HCT116 (cell line): ENCODE data around the gene DAAM1. TPM values are rescaled to one million over a fixed set of nuclear protein-coding genes. Genes with fewer than 3 reads are reported as not detected.

ENCODE experiments used
- ATAC-seq: fragments of 200-7000 bp; cut with Tn5 transposase; 2 replicates; pipeline ENCODE4 v1.9.1; 2020; ENCODE audit warnings: mild to moderate bottlenecking, moderate library complexity
- BruUV-seq: library from RNA; stranded (reverse); fragments of 400-500 nt; replicated peaks from 2 replicates; lab custom pipeline; 2021; lab: Mats Ljungman, UMichigan
- CTCF ChIA-PET: fragments of 300-600 bp; sonication (Branson Sonifier 250); formaldehyde crosslinking; loops from one replicate; lab custom pipeline; 2021; ENCODE audit warnings: antibody characterized with exemption; lab: Charles Lee
- POLR2A ChIA-PET: fragments of 300-600, 350-600 bp; sonication (Branson Sonifier 250); formaldehyde crosslinking; loops from one replicate; lab custom pipeline; 2021; ENCODE audit warnings: antibody characterized with exemption; lab: Charles Lee
- RAD21 ChIA-PET, 2 experiments: fragments of 300-600 bp; sonication (Branson Sonifier 250); formaldehyde crosslinking; loops; one replicate each; lab custom pipeline; 2023; ENCODE audit warnings: low total read pairs in 2 of 2; ENCODE audit not compliant: uncharacterized antibody in 2 of 2, unreplicated experiment in 2 of 2, low non-redundant PET in 1 of 2; lab: Charles Lee
- DNase-seq: peaks from one replicate; pipeline ENCODE4 v3.0.0-alpha.2; 2010; ENCODE audit warnings: low read depth, low spot score
- H2AFZ ChIP-seq: fragments of 200-600 bp; shearing (Covaris generic), sonication (generic); 2 replicates; pipeline ENCODE4 v1.6.1; 2017; ENCODE audit warnings: low read depth, mixed run types, mixed read lengths, antibody characterized with exemption, low read length; ENCODE audit not compliant: poor library complexity, severe bottlenecking
- H3K27ac ChIP-seq: 2 replicates; pipeline ENCODE4 v1.5.1; 2012; ENCODE audit warnings: low read depth, low read length
- H3K27me3 ChIP-seq: fragments of 200-600 bp; sonication (generic); 2 replicates; pipeline ENCODE4 v1.6.1; 2016; ENCODE audit warnings: mixed run types, low read length, mixed read lengths; ENCODE audit not compliant: insufficient read depth
- H3K36me3 ChIP-seq, 2 experiments: fragments of 200-500 bp in 1 of 2; fragments of 200-600 bp in 1 of 2; sonication (Bioruptor generic) in 1 of 2; sonication (generic) in 1 of 2; 2 replicates each; pipeline versions ENCODE4 v1.5.1 to v1.6.1; 2014 to 2016; ENCODE audit warnings: low read length in 2 of 2, inconsistent platforms in 1 of 2, mixed read lengths in 1 of 2, mixed run types in 1 of 2; ENCODE audit not compliant: insufficient read depth in 2 of 2, control insufficient read depth in 1 of 2
- H3K4me1 ChIP-seq, 2 experiments: fragments of 200-600 bp in 1 of 2; sonication (generic) in 1 of 2; 2 replicates each; pipeline versions ENCODE4 v1.5.1 to v1.6.1; 2012 to 2017; ENCODE audit warnings: low read length in 2 of 2, inconsistent platforms in 1 of 2, mild to moderate bottlenecking in 1 of 2, mixed read lengths in 1 of 2, mixed run types in 1 of 2, moderate library complexity in 1 of 2; ENCODE audit not compliant: insufficient read depth in 2 of 2, control insufficient read depth in 1 of 2
- H3K4me2 ChIP-seq: fragments of 200-600 bp; sonication (generic); 2 replicates; pipeline ENCODE4 v1.6.1; 2017; ENCODE audit warnings: mixed run types, low read length, mixed read lengths
- H3K4me3 ChIP-seq, 2 experiments: fragments of 200-600 bp in 1 of 2; sonication (generic) in 1 of 2; replicated peaks in 1 of 2; 2 replicates each; pipeline ENCODE4 v1.5.1; 2011 to 2016; ENCODE audit warnings: low read length in 2 of 2, control low read depth in 1 of 2, low read depth in 1 of 2, mild to moderate bottlenecking in 1 of 2, mixed read lengths in 1 of 2, mixed run types in 1 of 2
- H3K79me2 ChIP-seq: fragments of 200-600 bp; sonication (generic); 2 replicates; pipeline ENCODE4 v1.6.1; 2017; ENCODE audit warnings: mild to moderate bottlenecking, mixed run types, low read length, moderate library complexity, mixed read lengths; ENCODE audit not compliant: insufficient read depth
- H3K9ac ChIP-seq: fragments of 200-600 bp; sonication (generic); 2 replicates; pipeline ENCODE4 v1.6.1; 2016; ENCODE audit warnings: low read length, mixed read lengths
- H3K9me2 ChIP-seq: fragments of 200-600 bp; sonication (generic), shearing (Covaris generic); 2 replicates; pipeline ENCODE4 v1.6.1; 2017; ENCODE audit warnings: mixed run types, mild to moderate bottlenecking, moderate library complexity; ENCODE audit not compliant: insufficient read depth
- H3K9me3 ChIP-seq, 2 experiments: fragments of 200-500 bp in 1 of 2; fragments of 200-600 bp in 1 of 2; sonication (Bioruptor generic) in 1 of 2; sonication (generic) in 1 of 2; 2 replicates each; pipeline ENCODE4 v1.6.1; 2014 to 2017; ENCODE audit warnings: low read length in 2 of 2, mixed read lengths in 2 of 2, inconsistent platforms in 1 of 2, low read depth in 1 of 2, mild to moderate bottlenecking in 1 of 2, mixed run types in 1 of 2, moderate library complexity in 1 of 2; ENCODE audit not compliant: control insufficient read depth in 1 of 2, insufficient read depth in 1 of 2
- H4K20me1 ChIP-seq: fragments of 200-600 bp; sonication (generic), shearing (Covaris generic); 2 replicates; pipeline ENCODE4 v1.6.1; 2017; ENCODE audit warnings: mixed run types, mild to moderate bottlenecking, moderate library complexity; ENCODE audit not compliant: insufficient read depth
- ATF3 ChIP-seq: IDR thresholded peaks from 2 replicates; pipeline ENCODE4 v1.6.1; 2012
- CBX3 ChIP-seq: IDR thresholded peaks from 2 replicates; pipeline ENCODE4 v1.6.1; 2012; ENCODE audit warnings: low read depth
- EGR1 ChIP-seq: IDR thresholded peaks from 2 replicates; pipeline ENCODE4 v1.6.1; 2012; ENCODE audit warnings: low read depth
- ELF1 ChIP-seq: IDR thresholded peaks from 2 replicates; pipeline ENCODE4 v1.6.1; 2012; ENCODE audit warnings: low read depth, borderline replicate concordance
- EZH2phosphoT487 ChIP-seq: fragments of 200-600 bp; IDR thresholded peaks from 2 replicates; pipeline ENCODE4 v1.6.1; 2018; ENCODE audit warnings: antibody characterized with exemption, borderline replicate concordance
- FOSL1 ChIP-seq: IDR thresholded peaks from 2 replicates; pipeline ENCODE4 v1.6.1; 2012; ENCODE audit warnings: low read depth
- JUND ChIP-seq: IDR thresholded peaks from 2 replicates; pipeline ENCODE4 v1.6.1; 2012
- MAX ChIP-seq: IDR thresholded peaks from 2 replicates; pipeline ENCODE4 v1.6.1; 2012
- POLR2A ChIP-seq: IDR thresholded peaks from 2 replicates; pipeline ENCODE4 v1.7.0; 2011; ENCODE audit warnings: borderline replicate concordance; ENCODE audit not compliant: insufficient read depth, insufficient read length; ENCODE audit errors: extremely low read depth
- RAD21 ChIP-seq: IDR thresholded peaks from 2 replicates; pipeline ENCODE4 v1.6.1; 2012; ENCODE audit warnings: low read depth, mild to moderate bottlenecking
- SIN3A ChIP-seq: IDR thresholded peaks from 2 replicates; pipeline ENCODE4 v1.6.1; 2012; ENCODE audit warnings: low read depth
- SP1 ChIP-seq: IDR thresholded peaks from 2 replicates; pipeline ENCODE4 v1.6.1; 2012; ENCODE audit warnings: low read depth
- TCF7L2 ChIP-seq: IDR thresholded peaks from 2 replicates; pipeline ENCODE4 v1.7.0; 2011; ENCODE audit warnings: borderline replicate concordance, inconsistent platforms; ENCODE audit not compliant: insufficient read depth, insufficient read length; ENCODE audit errors: extremely low read depth
- ZBTB33 ChIP-seq: IDR thresholded peaks from 2 replicates; pipeline ENCODE4 v1.6.1; 2011; ENCODE audit warnings: mild to moderate bottlenecking, low read length, moderate library complexity; ENCODE audit not compliant: insufficient replicate concordance; ENCODE audit errors: extremely low read depth
- intact Hi-C: fragments of 100-400 bp; cut with micrococcal nuclease; formaldehyde crosslinking; loops from 2 replicates; pipeline ENCODE4 v1.10.0; 2022
- total RNA-seq: library from RNA; stranded (reverse); gene quantifications from one replicate; pipeline ENCODE4 v1.2.1, GENCODE V29; 2021; ENCODE audit not compliant: unreplicated experiment

The DAAM1 gene
- total RNA-seq, 1 experiment from 2014 or later = 10.7 TPM

- no peak overlapping the region for H3K27ac ChIP-seq
- H3K4me1 ChIP-seq = peaks cover 16 to 18% of the 10 kb centered on the region in 2 experiments
- no peak overlapping the region for H3K4me3 ChIP-seq
- no peak overlapping the region for H2AFZ ChIP-seq
- CTCF ChIA-PET = no interaction called here
- no peaks in the 10 kb centered on the region for H3K9me2 ChIP-seq
- BruUV-seq = no TSS peak
- no peak overlapping the region for H3K4me2 ChIP-seq
- no peaks in the 10 kb centered on the region for H3K79me2 ChIP-seq
- no peak for TF ChIP-seq POLR2A
- TF ChIP-seq MAX = no peak
- no peak for TF ChIP-seq EGR1
- TF ChIP-seq ZBTB33 = no peak
- no peak for TF ChIP-seq TCF7L2
- TF ChIP-seq ATF3 = no peak
- TF ChIP-seq FOSL1 = no peak
- DNase-seq = no peak
- no peaks in the 10 kb centered on the region for H4K20me1 ChIP-seq
- H3K27me3 ChIP-seq = no peaks in the 10 kb centered on the region
- RAD21 ChIA-PET = no interaction called here
- intact Hi-C loops = no loop called here
- H3K9ac ChIP-seq = no peak overlapping the region
- no peak for ATAC-seq
- POLR2A ChIA-PET = no interaction called here
- H3K9me3 ChIP-seq = no peaks in the 10 kb centered on the region
- no peaks in the 10 kb centered on the region for H3K36me3 ChIP-seq
Observed at GRCh38 chr14:59347511-59347900, 159.0 kb downstream of the DAAM1 start.

- Histone ChIP-seq H3K4me3 (no peak overlapping the region), H3K4me2 (no peak overlapping the region), H3K27me3 (no peaks in the 10 kb centered on the region), H3K27ac (no peak overlapping the region), H4K20me1 (no peaks in the 10 kb centered on the region), H3K9me3 (no peaks in the 10 kb centered on the region), H2AFZ (no peak overlapping the region), H3K9ac (no peak overlapping the region), H3K4me1 (peaks cover 12 to 14% of the 10 kb centered on the region in 2 experiments), H3K36me3 (no peaks in the 10 kb centered on the region), H3K9me2 (no peaks in the 10 kb centered on the region), H3K79me2 (no peaks in the 10 kb centered on the region)
- intact Hi-C loops = no loop called here
- ATAC-seq = no peak
- RAD21 ChIA-PET = no interaction called here
- CTCF ChIA-PET = no interaction called here
- no peak for DNase-seq
- no TSS peak for BruUV-seq
- POLR2A ChIA-PET = no interaction called here
- TF ChIP-seq POLR2A (no peak), SP1 (no peak), EZH2phosphoT487 (no peak), ZBTB33 (no peak), ELF1 (no peak), RAD21 (no peak), ATF3 (no peak), JUND (no peak), MAX (no peak), CBX3 (no peak), SIN3A (no peak)
Observed at GRCh38 chr14:59347915-59348314, 159.4 kb downstream of the DAAM1 start.
